Lung (tissue), 12 donors: Measurements from ENCODE around the gene PAFAH2. TPM values are rescaled to one million over a fixed set of nuclear protein-coding genes. Genes with fewer than 3 reads are reported as not detected.

Experiments
- ATAC-seq: fragments of 200-7000 bp; cut with Tn5 transposase; one replicate; pipeline ENCODE4 v1.9.1; 2020; ENCODE audit warnings: moderate number of reproducible peaks; ENCODE audit not compliant: insufficient read depth, low FRiP score
- DNase-seq, 3 donors: peaks; one replicate each; pipeline ENCODE4 v3.0.0-alpha.2; 2013 to 2017
- H3K27ac ChIP-seq, 2 donors: one replicate each; pipeline ENCODE4 v1.5.1; 2013; ENCODE audit warnings: mild to moderate bottlenecking in 2 of 2, moderate library complexity in 2 of 2, control low read depth in 1 of 2, inconsistent platforms in 1 of 2, low read depth in 1 of 2, low read length in 1 of 2
- H3K27me3 ChIP-seq, 3 donors: one replicate each; pipeline ENCODE4 v1.5.1; 2013; ENCODE audit warnings: low read length in 2 of 3; ENCODE audit not compliant: control insufficient read depth in 3 of 3, insufficient read depth in 3 of 3
- H3K36me3 ChIP-seq, 4 donors: one replicate each; pipeline ENCODE4 v1.5.1; 2013; ENCODE audit warnings: low read length in 4 of 4, mild to moderate bottlenecking in 1 of 4, moderate library complexity in 1 of 4; ENCODE audit not compliant: control insufficient read depth in 4 of 4, insufficient read depth in 4 of 4
- H3K4me1 ChIP-seq, 5 donors: one replicate each; pipeline ENCODE4 v1.5.1; 2013; ENCODE audit warnings: low read length in 5 of 5, mild to moderate bottlenecking in 2 of 5, moderate library complexity in 1 of 5; ENCODE audit not compliant: control insufficient read depth in 5 of 5, insufficient read depth in 5 of 5
- H3K4me3 ChIP-seq: one replicate; pipeline ENCODE4 v1.5.1; 2013; ENCODE audit warnings: mild to moderate bottlenecking, control low read depth, moderate library complexity
- H3K9ac ChIP-seq, 2 donors: one replicate each; pipeline ENCODE4 v1.5.1; 2013; ENCODE audit warnings: low read length in 2 of 2, control low read depth in 1 of 2; ENCODE audit not compliant: insufficient read depth in 1 of 2
- H3K9me3 ChIP-seq, 4 donors: one replicate each; pipeline ENCODE4 v1.5.1; 2013; ENCODE audit warnings: low read length in 3 of 4, mild to moderate bottlenecking in 1 of 4, moderate library complexity in 1 of 4; ENCODE audit not compliant: control insufficient read depth in 4 of 4, insufficient read depth in 3 of 4
- WGBS, 2 donors: extraction: QIAGEN DNeasy Blood & Tissue Kit; methylation state at CpG; one replicate each; pipeline ENCODE4 v1.1.7; 2013; 5-methylcytosine and 5-hydroxymethylcytosine counted together
- polyA plus RNA-seq, 2 donors: library from polyadenylated mRNA; stranded (reverse); fragments of 200-250 nt; gene quantifications; one replicate each; pipeline ENCODE4 v1.2.1, GENCODE V29; 2013
- total RNA-seq, 2 donors: library from RNA; depleted of rRNA in 1 of 2; stranded (reverse); fragments of >200 nt in 1 of 2; gene quantifications; one replicate each; pipeline ENCODE4 v1.2.1, GENCODE V29; 2014 to 2021
- TF ChIP-seq, protein P1 (sequence below): IDR thresholded peaks from 2 replicates; pipeline ENCODE4 v1.5.1; 2012; ENCODE audit warnings: mild to moderate bottlenecking; ENCODE audit errors: control extremely low read depth, extremely low read depth
- donor health status: control.
- donor health status: control.
- donor health status: Bipolar disorder and iron deficiency.
- donor health status: healthy.
- donor health status: DM: yes; HTN: yes; CAD: no.

The PAFAH2 gene
- total and polyA plus RNA-seq, 4 donors = 6.5 to 15.2 (median 9.1) TPM

DNA sequence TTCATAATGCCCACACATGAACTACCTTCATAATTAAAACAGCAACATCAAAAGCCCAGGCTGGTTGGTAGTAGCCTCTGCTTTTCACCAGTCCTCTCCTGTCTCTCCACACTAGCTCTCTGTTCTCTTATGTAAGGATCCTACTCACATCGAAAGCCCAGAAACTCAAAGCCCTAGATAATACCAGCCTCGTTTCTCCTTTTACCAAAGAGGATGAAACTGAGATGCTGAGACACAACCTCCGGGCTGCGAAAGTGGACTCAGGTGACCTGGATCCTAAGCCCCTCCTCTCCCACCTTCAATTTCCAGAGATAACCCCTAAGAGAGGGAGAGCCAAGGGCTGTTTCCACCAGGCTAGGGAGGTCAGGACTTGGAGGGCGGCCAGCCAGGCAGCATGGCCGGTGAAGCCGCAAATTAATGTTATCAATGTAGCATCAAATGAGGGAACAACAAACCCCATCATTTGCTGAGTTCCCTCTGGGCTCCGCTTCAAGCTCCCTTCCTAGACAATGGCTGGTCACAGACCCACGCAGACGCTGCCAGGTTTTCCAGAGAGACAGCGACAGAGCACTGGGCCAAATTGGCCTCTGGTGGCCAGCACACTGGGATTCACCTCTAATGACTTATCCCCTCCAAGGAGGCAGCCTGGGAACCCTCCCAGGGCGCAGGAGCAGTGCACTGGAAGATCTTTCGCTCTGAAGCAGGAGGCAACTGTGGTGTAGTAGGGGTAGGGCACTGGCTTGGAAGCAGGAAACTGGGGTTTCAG, 70.9 kb downstream of the PAFAH2 start:
- WGBS, 2 donors = 76 to 79% methylated on average over 13 of the region's 13 CpGs
- H3K27ac ChIP-seq = no peak overlapping the region
- ATAC-seq (no peak), DNase-seq (peak in 1 of 3 donors; percentile 29)
- H3K4me1 ChIP-seq = peaks cover 0 to 21% (median 5%) of the 10 kb centered on the region in 5 donors
- no peaks in the 10 kb centered on the region for H3K36me3 ChIP-seq
- no peaks in the 10 kb centered on the region for H3K9me3 ChIP-seq
- TF ChIP-seq, protein P1, sequence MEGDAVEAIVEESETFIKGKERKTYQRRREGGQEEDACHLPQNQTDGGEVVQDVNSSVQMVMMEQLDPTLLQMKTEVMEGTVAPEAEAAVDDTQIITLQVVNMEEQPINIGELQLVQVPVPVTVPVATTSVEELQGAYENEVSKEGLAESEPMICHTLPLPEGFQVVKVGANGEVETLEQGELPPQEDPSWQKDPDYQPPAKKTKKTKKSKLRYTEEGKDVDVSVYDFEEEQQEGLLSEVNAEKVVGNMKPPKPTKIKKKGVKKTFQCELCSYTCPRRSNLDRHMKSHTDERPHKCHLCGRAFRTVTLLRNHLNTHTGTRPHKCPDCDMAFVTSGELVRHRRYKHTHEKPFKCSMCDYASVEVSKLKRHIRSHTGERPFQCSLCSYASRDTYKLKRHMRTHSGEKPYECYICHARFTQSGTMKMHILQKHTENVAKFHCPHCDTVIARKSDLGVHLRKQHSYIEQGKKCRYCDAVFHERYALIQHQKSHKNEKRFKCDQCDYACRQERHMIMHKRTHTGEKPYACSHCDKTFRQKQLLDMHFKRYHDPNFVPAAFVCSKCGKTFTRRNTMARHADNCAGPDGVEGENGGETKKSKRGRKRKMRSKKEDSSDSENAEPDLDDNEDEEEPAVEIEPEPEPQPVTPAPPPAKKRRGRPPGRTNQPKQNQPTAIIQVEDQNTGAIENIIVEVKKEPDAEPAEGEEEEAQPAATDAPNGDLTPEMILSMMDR = no peak
- H3K9ac ChIP-seq = no peak overlapping the region
- H3K27me3 ChIP-seq = peaks cover 0 to 25% (median 4%) of the 10 kb centered on the region in 3 donors
- no peak overlapping the region for H3K4me3 ChIP-seq

DNA sequence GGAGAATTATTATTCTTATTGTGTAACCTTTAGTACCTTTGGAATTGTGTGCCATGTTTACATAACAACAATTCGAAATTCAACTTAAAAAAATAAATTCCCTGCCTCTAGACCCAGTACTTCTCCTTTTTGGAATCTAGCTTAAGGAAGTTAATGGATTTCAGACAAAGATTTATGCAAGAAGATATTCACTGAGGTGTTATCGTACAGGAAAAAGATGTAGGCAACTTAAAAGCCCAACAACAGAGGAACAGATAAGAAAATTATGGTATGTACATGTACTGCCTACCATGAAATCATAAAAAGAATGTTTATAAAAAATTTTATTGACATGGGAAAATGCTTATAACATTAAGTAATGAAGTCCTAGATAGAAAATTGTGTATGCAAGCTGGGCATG, 73.4 kb downstream of the PAFAH2 start:
- H3K4me1 ChIP-seq = peaks cover 0 to 21% (median 5%) of the 10 kb centered on the region in 5 donors
- H3K27me3 ChIP-seq = peaks cover 0 to 25% (median 4%) of the 10 kb centered on the region in 3 donors
- H3K9ac ChIP-seq = no peak overlapping the region
- DNase-seq (no peak), ATAC-seq (no peak)
- H3K36me3 ChIP-seq = no peaks in the 10 kb centered on the region
- WGBS, 2 donors = 25 to 51% methylated on average over 2 of the region's 2 CpGs
- H3K4me3 ChIP-seq = no peak overlapping the region
- H3K27ac ChIP-seq = no peak overlapping the region
- no peaks in the 10 kb centered on the region for H3K9me3 ChIP-seq
- TF ChIP-seq, protein P1 = no peak

DNA sequence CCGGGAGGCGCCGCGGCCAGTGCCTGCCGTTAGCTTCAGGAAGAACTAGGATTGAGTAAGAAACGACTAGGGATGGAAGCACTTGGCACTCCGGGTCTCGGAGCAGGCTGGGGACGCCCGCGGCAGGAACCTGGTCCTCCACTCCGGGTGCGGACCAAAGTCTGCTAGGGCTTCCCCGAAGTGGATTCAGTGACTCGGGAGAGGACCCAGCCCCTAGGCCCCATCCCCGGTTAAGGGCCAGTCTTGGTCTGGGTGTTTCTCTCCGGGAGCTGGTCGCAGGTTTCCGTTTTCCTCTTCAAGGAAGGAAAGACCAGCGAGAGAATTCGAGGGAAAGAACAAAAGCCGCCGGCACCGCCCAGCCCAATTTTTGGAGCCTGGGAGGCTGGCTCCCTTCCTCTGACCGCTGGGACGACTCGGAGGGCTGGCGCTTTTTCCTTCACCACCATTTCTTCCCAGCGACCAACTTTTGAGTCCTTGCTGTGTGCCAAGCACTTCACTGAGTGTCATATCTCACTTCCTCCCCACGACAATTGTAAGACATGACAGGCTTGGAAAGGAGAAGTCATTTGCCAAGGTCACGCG, 74.8 kb downstream of the PAFAH2 start:
- TF ChIP-seq, protein P1 = no peak
- H3K4me3 ChIP-seq = peak overlapping the region; percentile 42
- peaks cover 0 to 21% (median 5%) of the 10 kb centered on the region in 5 donors for H3K4me1 ChIP-seq
- peak overlapping the region; percentile 70 to 90 for H3K27ac ChIP-seq
- no peaks in the 10 kb centered on the region for H3K36me3 ChIP-seq
- H3K27me3 ChIP-seq = peaks cover 0 to 25% (median 4%) of the 10 kb centered on the region in 3 donors
- no peak overlapping the region for H3K9ac ChIP-seq
- no peaks in the 10 kb centered on the region for H3K9me3 ChIP-seq
- WGBS, 2 donors = 0 to 1% methylated on average over 32 of the region's 32 CpGs
- peak; percentile 47 to 53 (median 49) for DNase-seq
- ATAC-seq = peak; percentile 58
